ENCODE data around the gene LTBP1. TPM values are rescaled to one million over a fixed set of nuclear protein-coding genes. Genes with fewer than 3 reads are reported as not detected.

The LTBP1 gene
- total and polyA plus RNA-seq, 9 donors, result 13.5 to 117 (median 41.8) TPM

DNA sequence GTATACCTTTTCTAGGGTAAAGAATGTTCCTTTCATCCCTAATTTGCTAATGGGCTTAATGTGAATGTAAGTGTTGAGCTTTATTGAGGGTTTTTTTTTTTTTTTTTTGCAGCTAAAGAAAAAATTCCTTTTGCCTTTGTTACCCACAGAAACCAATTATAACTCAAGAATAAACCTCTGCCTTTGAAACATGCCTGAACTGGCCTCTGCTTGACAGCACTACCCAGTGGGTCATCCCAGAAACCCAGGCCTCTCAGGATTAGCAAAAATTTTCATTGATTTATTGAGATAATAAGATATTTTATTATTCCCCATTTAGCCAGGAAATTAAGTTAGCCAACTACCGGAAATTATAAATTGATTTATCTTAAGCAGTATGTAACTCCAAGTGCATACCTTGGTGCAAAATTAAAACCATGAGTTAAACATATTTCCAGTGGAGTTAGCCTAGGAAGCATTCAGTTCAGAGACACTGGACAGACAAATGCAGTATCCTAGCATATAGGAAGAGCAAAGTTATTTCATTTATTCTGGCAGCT, 462.7 kb downstream of the LTBP1 start:
- Histone ChIP-seq H3K9me3 (no peaks in the 10 kb centered on the region), H3K4me3 (no peak overlapping the region), H3K36me3 (no peaks in the 10 kb centered on the region), H3K4me1 (ENCODE audit: insufficient read depth) (peaks cover 1% of the 10 kb centered on the region), H3K27ac (no peak overlapping the region), H3K27me3 (no peaks in the 10 kb centered on the region)
- DNase-seq, result no peak
- intact Hi-C loops (cut with DNase I), result no loop called here
- 92 to 94% (median 93%) methylated on average over 1 of the region's 1 CpG for WGBS, 3 donors
- TF ChIP-seq, protein P1, sequence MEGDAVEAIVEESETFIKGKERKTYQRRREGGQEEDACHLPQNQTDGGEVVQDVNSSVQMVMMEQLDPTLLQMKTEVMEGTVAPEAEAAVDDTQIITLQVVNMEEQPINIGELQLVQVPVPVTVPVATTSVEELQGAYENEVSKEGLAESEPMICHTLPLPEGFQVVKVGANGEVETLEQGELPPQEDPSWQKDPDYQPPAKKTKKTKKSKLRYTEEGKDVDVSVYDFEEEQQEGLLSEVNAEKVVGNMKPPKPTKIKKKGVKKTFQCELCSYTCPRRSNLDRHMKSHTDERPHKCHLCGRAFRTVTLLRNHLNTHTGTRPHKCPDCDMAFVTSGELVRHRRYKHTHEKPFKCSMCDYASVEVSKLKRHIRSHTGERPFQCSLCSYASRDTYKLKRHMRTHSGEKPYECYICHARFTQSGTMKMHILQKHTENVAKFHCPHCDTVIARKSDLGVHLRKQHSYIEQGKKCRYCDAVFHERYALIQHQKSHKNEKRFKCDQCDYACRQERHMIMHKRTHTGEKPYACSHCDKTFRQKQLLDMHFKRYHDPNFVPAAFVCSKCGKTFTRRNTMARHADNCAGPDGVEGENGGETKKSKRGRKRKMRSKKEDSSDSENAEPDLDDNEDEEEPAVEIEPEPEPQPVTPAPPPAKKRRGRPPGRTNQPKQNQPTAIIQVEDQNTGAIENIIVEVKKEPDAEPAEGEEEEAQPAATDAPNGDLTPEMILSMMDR (IDR thresholded peaks at IDR 0.05), result no peak
- TF ChIP-seq POLR2A (IDR thresholded peaks at IDR 0.05) (no peak), EP300 (IDR thresholded peaks at IDR 0.05) (no peak)

DNA sequence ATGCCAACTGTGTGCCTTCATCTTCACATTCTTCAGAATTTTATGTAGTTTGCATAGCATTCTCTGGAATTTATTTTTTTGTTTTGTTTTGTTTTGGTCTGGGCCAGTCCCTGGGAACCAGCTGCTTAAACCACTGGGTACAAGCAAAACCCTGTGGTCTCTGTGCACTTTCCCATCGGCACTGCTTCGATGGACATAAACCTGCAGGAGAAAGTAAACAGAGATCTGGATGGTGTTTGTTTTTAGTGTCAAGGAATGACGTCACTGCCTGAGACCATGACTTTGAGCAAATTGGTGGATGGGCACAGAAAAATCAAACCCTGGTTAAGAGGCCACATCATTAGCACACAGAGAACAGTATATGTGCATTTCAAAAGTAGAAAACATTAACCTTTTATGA, 465.0 kb downstream of the LTBP1 start:
- H3K36me3 ChIP-seq, result no peaks in the 10 kb centered on the region
- intact Hi-C loops (cut with DNase I), result no loop called here
- H3K4me3 ChIP-seq, result no peak overlapping the region
- 5 to 26% (median 8%) methylated on average over 3 of the region's 3 CpGs for WGBS, 3 donors
- no peak overlapping the region for H3K27ac ChIP-seq
- peaks cover 1% of the 10 kb centered on the region for H3K4me1 ChIP-seq (ENCODE audit: insufficient read depth)
- H3K27me3 ChIP-seq, result no peaks in the 10 kb centered on the region
- no peak for DNase-seq
- TF ChIP-seq, protein P1 (IDR thresholded peaks at IDR 0.05), result no peak
- no peak for TF ChIP-seq POLR2A (IDR thresholded peaks at IDR 0.05)
- no peak for TF ChIP-seq EP300 (IDR thresholded peaks at IDR 0.05)
- no peaks in the 10 kb centered on the region for H3K9me3 ChIP-seq

DNA sequence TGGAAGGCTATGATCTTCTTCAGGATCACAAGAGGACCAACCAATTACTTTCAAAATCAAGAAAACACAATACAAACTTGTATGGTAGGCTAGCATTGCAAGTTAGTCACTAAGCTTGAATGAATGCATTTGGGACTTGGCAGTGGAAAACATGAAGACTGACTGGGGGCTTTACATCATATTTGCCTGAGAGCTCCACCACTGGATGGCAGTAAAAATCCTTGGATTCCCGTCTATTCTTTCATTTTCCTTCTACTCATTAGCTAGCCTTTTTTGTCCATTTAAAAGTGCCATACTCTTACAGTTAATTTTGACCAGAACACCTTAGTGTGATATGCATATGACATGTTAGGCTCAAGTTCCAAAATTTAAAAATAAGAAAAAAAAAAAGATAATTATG, 466.2 kb downstream of the LTBP1 start:
- intact Hi-C loops (cut with DNase I), result no loop called here
- no peaks in the 10 kb centered on the region for H3K9me3 ChIP-seq
- 38 to 58% (median 45%) methylated on average over 1 of the region's 1 CpG for WGBS, 3 donors
- DNase-seq, result no peak
- peaks cover 1% of the 10 kb centered on the region for H3K4me1 ChIP-seq (ENCODE audit: insufficient read depth)
- no peaks in the 10 kb centered on the region for H3K36me3 ChIP-seq
- no peaks in the 10 kb centered on the region for H3K27me3 ChIP-seq
- TF ChIP-seq EP300 (IDR thresholded peaks at IDR 0.05) (no peak), POLR2A (IDR thresholded peaks at IDR 0.05) (no peak)
- TF ChIP-seq, protein P1 (IDR thresholded peaks at IDR 0.05), result no peak
- no peak overlapping the region for H3K4me3 ChIP-seq
- H3K27ac ChIP-seq, result no peak overlapping the region

DNA sequence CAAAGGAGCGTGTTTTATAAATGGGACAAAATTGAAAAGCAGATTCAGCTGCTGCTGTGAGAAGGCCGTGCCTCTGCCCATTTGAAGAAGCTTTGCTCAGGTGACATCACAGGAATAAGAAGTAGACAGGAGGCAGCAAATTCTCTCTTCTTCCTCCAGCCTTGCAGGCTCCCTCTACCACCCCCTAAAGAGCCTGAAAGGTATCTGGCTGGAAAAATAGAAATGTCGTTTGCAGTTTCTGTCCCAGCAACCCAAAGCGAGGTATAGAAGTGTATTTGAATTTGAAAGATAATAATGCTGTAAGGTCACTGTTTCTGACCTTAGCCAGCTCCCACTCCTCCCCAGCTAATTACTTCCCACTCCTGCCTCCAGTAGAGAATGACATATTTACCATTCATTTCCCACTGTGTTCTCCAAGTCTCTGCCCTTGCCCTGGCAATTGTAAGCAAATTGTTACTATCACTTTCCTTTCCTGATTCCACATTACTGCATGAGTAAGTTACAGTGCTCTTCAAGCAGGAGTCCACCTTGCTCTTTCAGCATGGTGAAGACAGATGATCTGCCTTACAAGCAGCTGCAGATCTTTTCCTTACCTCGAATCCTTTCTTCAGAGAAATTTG, 472.9 kb downstream of the LTBP1 start:
- TF ChIP-seq EP300 (IDR thresholded peaks at IDR 0.05) (no peak), POLR2A (IDR thresholded peaks at IDR 0.05) (no peak)
- TF ChIP-seq, protein P1 (IDR thresholded peaks at IDR 0.05), result no peak
- no peak overlapping the region for H3K4me3 ChIP-seq
- H3K9me3 ChIP-seq, result no peaks in the 10 kb centered on the region
- no peaks in the 10 kb centered on the region for H3K36me3 ChIP-seq
- 53 to 62% (median 56%) methylated on average over 5 of the region's 5 CpGs for WGBS, 3 donors
- H3K4me1 ChIP-seq (ENCODE audit: insufficient read depth), result no peaks in the 10 kb centered on the region
- H3K27me3 ChIP-seq, result no peaks in the 10 kb centered on the region
- no peak overlapping the region for H3K27ac ChIP-seq
- intact Hi-C loops (cut with DNase I), result no loop called here
- no peak for DNase-seq

Data from ovary (tissue), 9 donors.